CD1c-positive myeloid dendritic cell (primary cell): ENCODE results near the gene GRIN2C.
"Not testable (repeated sequence)": the region's sequence is repeated elsewhere in the genome, so short reads cannot be mapped to it uniquely, and the experiment has no call there.

Experiments used
- DNase-seq: peaks from one replicate; pipeline ENCODE4 v3.0.0-alpha.2; 2016; ENCODE audit errors: extremely low spot score

The GRIN2C gene

GRCh38 chr17:74859459-74860228 is at the start of gene GRIN2C:
TSS of gene GRIN2C (minus strand) at chr17:74859885. CDS start at chr17:74855092, 4,793 bp downstream.
- no peak for DNase-seq

- not testable (repeated sequence) for DNase-seq
These were observed 49.4 kb upstream of the GRIN2C start for GRCh38 chr17:74909097-74909496.

- DNase-seq = no peak
These were observed 47.3 kb upstream of the GRIN2C start for GRCh38 chr17:74907012-74907411.

GRCh38 chr17:74906214-74906793 is 46.6 kb upstream of the GRIN2C start:
- DNase-seq = not testable (repeated sequence)

- no peak for DNase-seq
These were observed 45.2 kb upstream of the GRIN2C start for GRCh38 chr17:74904687-74905409.

GRCh38 chr17:74903671-74904070 is 44.0 kb upstream of the GRIN2C start:
- DNase-seq = no peak

- DNase-seq = no peak
These were observed 43.3 kb upstream of the GRIN2C start for GRCh38 chr17:74903034-74903433.

- DNase-seq = no peak
These were observed 41.9 kb upstream of the GRIN2C start for GRCh38 chr17:74901353-74902135.

- no peak for DNase-seq
These were observed 40.5 kb upstream of the GRIN2C start for GRCh38 chr17:74900208-74900607.

GRCh38 chr17:74898376-74898946 is 38.8 kb upstream of the GRIN2C start:
- no peak for DNase-seq

GRCh38 chr17:74893936-74894671 is 34.4 kb upstream of the GRIN2C start:
- no peak for DNase-seq

GRCh38 chr17:74892974-74893911 is 33.6 kb upstream of the GRIN2C start, which contains the start of gene FADS6:
TSS of gene FADS6 (minus strand) at chr17:74893633. CDS start at chr17:74893595, 38 bp downstream.
- no peak for DNase-seq

- DNase-seq = no peak
These were observed 32.5 kb upstream of the GRIN2C start for GRCh38 chr17:74892013-74892841.

- DNase-seq = no peak
These were observed 30.9 kb upstream of the GRIN2C start for GRCh38 chr17:74890554-74890953.

GRCh38 chr17:74888469-74888868 is 28.8 kb upstream of the GRIN2C start:
- DNase-seq = no peak

- DNase-seq = peak; percentile 72
These were observed 23.6 kb upstream of the GRIN2C start for GRCh38 chr17:74883241-74883745.

- no peak for DNase-seq
These were observed 23.0 kb upstream of the GRIN2C start for GRCh38 chr17:74882517-74883240.

GRCh38 chr17:74881073-74881472 is 21.4 kb upstream of the GRIN2C start:
- no peak for DNase-seq
